DND-41 (cell line): ENCODE measurements around the gene NLGN1.

Experiments
- ATAC-seq: fragments of 200-7000 bp; cut with Tn5 transposase; 3 replicates; pipeline ENCODE4 v1.9.1; 2021; ENCODE audit warnings: low read depth; ENCODE audit not compliant: insufficient read depth
- DNase-seq: peaks from one replicate; pipeline ENCODE4 v3.0.0-alpha.2; 2020
- H2AFZ ChIP-seq: 2 replicates; pipeline ENCODE4 v1.6.0; 2012; ENCODE audit warnings: low read depth, low read length
- H3K27ac ChIP-seq: 2 replicates; pipeline ENCODE4 v1.5.1; 2012; ENCODE audit warnings: low read length, inconsistent platforms
- H3K27me3 ChIP-seq: fragments of 200-600 bp; sonication (generic); 2 replicates; pipeline ENCODE4 v1.6.0; 2012; ENCODE audit warnings: low read length, mild to moderate bottlenecking, inconsistent platforms; ENCODE audit not compliant: insufficient read depth, poor library complexity
- H3K36me3 ChIP-seq: 2 replicates; pipeline ENCODE4 v1.5.1; 2012; ENCODE audit warnings: low read length, inconsistent platforms; ENCODE audit not compliant: insufficient read depth
- H3K4me1 ChIP-seq: 2 replicates; pipeline ENCODE4 v1.5.1; 2012; ENCODE audit warnings: mild to moderate bottlenecking, low read length; ENCODE audit not compliant: insufficient read depth
- H3K4me2 ChIP-seq: 2 replicates; pipeline ENCODE4 v1.6.0; 2012; ENCODE audit warnings: mild to moderate bottlenecking, moderate library complexity, low read length, inconsistent platforms; ENCODE audit not compliant: insufficient read depth
- H3K4me3 ChIP-seq, 2 experiments: fragments of 200-600 bp in 1 of 2; shearing (Covaris generic) in 1 of 2; 2 replicates each; pipeline ENCODE4 v1.5.1; 2012 to 2016; ENCODE audit warnings: inconsistent platforms in 2 of 2, low read length in 2 of 2, mild to moderate bottlenecking in 2 of 2, low read depth in 1 of 2, moderate library complexity in 1 of 2
- H3K79me2 ChIP-seq: 2 replicates; pipeline ENCODE4 v1.6.0; 2012; ENCODE audit warnings: low read length, inconsistent platforms; ENCODE audit not compliant: insufficient read depth
- H3K9ac ChIP-seq: 2 replicates; pipeline ENCODE4 v1.6.0; 2012; ENCODE audit warnings: low read depth, mild to moderate bottlenecking, inconsistent platforms, low read length, moderate library complexity
- H3K9me3 ChIP-seq: 2 replicates; pipeline ENCODE4 v1.5.1; 2012; ENCODE audit warnings: low read length, moderate library complexity, mild to moderate bottlenecking, inconsistent platforms; ENCODE audit not compliant: insufficient read depth, severe bottlenecking
- H4K20me1 ChIP-seq: 2 replicates; pipeline ENCODE4 v1.6.0; 2012; ENCODE audit warnings: low read length; ENCODE audit not compliant: insufficient read depth
- CTCF ChIP-seq: IDR thresholded peaks from 2 replicates; pipeline ENCODE4 v1.5.1; 2012; ENCODE audit warnings: borderline replicate concordance, low read length, moderate library complexity, mild to moderate bottlenecking; ENCODE audit not compliant: poor library complexity, severe bottlenecking; ENCODE audit errors: extremely low read depth
- EZH2 ChIP-seq: IDR thresholded peaks from 3 replicates; pipeline ENCODE4 v1.6.1; 2012; ENCODE audit warnings: borderline replicate concordance, low read depth, mild to moderate bottlenecking, moderate library complexity, low read length, inconsistent platforms; ENCODE audit not compliant: severe bottlenecking

Gene NLGN1

GRCh38 chr3:173618148-173618547, 220.6 kb downstream of the NLGN1 start:
- no peaks in the 10 kb centered on the region for H4K20me1 ChIP-seq
- no peak overlapping the region for H3K4me3 ChIP-seq
- TF ChIP-seq CTCF, result no peak
- TF ChIP-seq EZH2, result no peak
- DNase-seq (no peak), ATAC-seq (no peak)
- H3K4me2 ChIP-seq, result no peak overlapping the region
- peaks cover 9% of the 10 kb centered on the region for H3K27me3 ChIP-seq
- H3K9ac ChIP-seq, result no peak overlapping the region
- H3K27ac ChIP-seq, result no peak overlapping the region
- H2AFZ ChIP-seq, result no peak overlapping the region
- no peaks in the 10 kb centered on the region for H3K79me2 ChIP-seq
- H3K36me3 ChIP-seq, result no peaks in the 10 kb centered on the region
- no peaks in the 10 kb centered on the region for H3K9me3 ChIP-seq
- H3K4me1 ChIP-seq, result no peaks in the 10 kb centered on the region

GRCh38 chr3:173618703-173619102, 221.2 kb downstream of the NLGN1 start:
- H3K4me2 ChIP-seq, result no peak overlapping the region
- no peaks in the 10 kb centered on the region for H3K4me1 ChIP-seq
- no peak overlapping the region for H3K27ac ChIP-seq
- H3K79me2 ChIP-seq, result no peaks in the 10 kb centered on the region
- DNase-seq (no peak), ATAC-seq (no peak)
- no peaks in the 10 kb centered on the region for H3K36me3 ChIP-seq
- no peak overlapping the region for H3K9ac ChIP-seq
- H2AFZ ChIP-seq, result no peak overlapping the region
- no peaks in the 10 kb centered on the region for H3K9me3 ChIP-seq
- H3K4me3 ChIP-seq, result no peak overlapping the region
- peaks cover 9% of the 10 kb centered on the region for H3K27me3 ChIP-seq
- no peaks in the 10 kb centered on the region for H4K20me1 ChIP-seq
- TF ChIP-seq CTCF, result no peak
- TF ChIP-seq EZH2, result no peak

- Histone ChIP-seq H3K4me1 (no peaks in the 10 kb centered on the region), H2AFZ (no peak overlapping the region), H3K27ac (no peak overlapping the region), H3K9me3 (no peaks in the 10 kb centered on the region), H3K79me2 (no peaks in the 10 kb centered on the region), H3K4me2 (no peak overlapping the region), H3K4me3 (no peak overlapping the region), H3K27me3 (peaks cover 9% of the 10 kb centered on the region), H3K9ac (no peak overlapping the region), H4K20me1 (no peaks in the 10 kb centered on the region), H3K36me3 (no peaks in the 10 kb centered on the region)
- ATAC-seq (peak; percentile 68), DNase-seq (no peak)
- TF ChIP-seq CTCF, result no peak
These were observed 224.6 kb downstream of the NLGN1 start for GRCh38 chr3:173622166-173622565.

GRCh38 chr3:173624086-173624485, 226.5 kb downstream of the NLGN1 start:
- no peak overlapping the region for H3K4me2 ChIP-seq
- no peaks in the 10 kb centered on the region for H4K20me1 ChIP-seq
- H3K36me3 ChIP-seq, result no peaks in the 10 kb centered on the region
- no peak overlapping the region for H2AFZ ChIP-seq
- H3K79me2 ChIP-seq, result no peaks in the 10 kb centered on the region
- peaks cover 9% of the 10 kb centered on the region for H3K27me3 ChIP-seq
- H3K4me3 ChIP-seq, result no peak overlapping the region
- no peak for DNase-seq
- H3K4me1 ChIP-seq, result no peaks in the 10 kb centered on the region
- H3K9me3 ChIP-seq, result no peaks in the 10 kb centered on the region
- no peak overlapping the region for H3K9ac ChIP-seq
- H3K27ac ChIP-seq, result no peak overlapping the region
- TF ChIP-seq CTCF, result no peak
- TF ChIP-seq EZH2, result no peak
- no peak for ATAC-seq
